DMS153 (cell line): ENCODE results near the gene MAN1C1.

ENCODE experiments used
- DNase-seq: peaks from one replicate; lab custom pipeline; 2025; lab: John Stamatoyannopoulos, UW

Gene MAN1C1

DNA sequence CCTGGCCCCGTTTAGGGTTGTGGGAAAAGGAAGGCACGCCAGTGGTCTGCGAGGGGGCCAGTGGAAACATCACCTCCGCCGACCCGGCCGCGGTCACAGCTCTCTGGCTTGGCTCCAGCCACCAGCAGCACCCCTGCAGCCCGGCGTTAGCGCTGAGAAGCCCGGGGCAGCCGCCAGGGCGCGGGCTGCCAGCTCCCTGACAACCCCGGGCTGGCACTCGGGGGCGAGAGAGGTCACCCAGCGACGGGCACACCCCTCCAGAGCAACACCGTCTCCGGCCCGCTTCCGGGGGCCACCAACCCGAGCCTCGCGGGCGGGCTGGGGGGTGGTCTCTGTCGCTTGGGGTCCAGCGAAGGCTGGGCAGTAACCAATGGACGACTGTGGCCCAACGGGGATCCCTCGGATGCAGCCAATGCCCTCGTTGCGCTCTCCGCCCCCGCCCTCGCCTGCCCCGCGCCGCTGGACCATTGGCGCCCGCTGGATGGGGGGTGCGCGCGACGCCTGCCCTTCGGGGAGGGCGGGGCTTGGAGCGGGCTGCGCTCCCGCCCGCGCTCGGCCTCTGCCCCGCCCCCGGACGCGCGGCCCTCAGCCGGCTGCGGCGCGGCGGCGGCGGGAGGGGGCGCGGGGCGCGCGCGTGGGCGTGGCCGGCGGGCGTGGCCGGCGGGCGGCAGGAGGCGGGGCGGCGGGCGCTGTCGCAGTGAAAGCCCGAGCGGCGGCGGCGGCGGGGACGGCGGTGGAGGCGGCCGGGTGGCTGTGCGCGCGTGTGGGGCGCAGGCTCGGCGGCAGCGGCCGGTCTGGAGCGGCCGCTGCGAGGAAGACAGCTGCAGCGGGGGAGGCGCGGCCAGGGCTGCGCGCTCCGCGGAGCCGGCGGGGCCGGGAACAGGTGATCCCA, at the start of gene MAN1C1:
MAN1C1 (plus strand) TSS at position 697 of the 892 bp plus-strand sequence. CDS start 1,007 bp downstream, outside the sequence.
- peak; percentile 90 for DNase-seq

DNA sequence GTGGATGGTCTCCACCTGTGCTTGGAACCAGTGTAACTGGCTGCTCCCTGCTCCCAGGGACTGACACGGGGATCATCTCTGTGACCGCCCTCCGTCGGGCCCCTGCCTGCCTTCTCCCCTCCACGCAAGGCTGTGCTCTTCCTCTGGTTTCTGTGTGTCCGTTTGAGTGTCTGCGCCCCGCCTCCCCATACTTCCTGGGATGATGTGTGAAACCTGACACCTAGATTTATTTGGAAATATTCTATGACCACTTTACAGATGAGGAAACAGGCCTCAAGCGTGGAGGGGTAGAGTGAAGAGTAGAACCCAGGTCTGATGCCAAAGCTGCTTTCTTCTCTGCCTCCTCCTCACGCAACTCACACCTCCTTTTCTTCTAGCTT, 48.9 kb upstream of the MAN1C1 start:
- no peak for DNase-seq

DNA sequence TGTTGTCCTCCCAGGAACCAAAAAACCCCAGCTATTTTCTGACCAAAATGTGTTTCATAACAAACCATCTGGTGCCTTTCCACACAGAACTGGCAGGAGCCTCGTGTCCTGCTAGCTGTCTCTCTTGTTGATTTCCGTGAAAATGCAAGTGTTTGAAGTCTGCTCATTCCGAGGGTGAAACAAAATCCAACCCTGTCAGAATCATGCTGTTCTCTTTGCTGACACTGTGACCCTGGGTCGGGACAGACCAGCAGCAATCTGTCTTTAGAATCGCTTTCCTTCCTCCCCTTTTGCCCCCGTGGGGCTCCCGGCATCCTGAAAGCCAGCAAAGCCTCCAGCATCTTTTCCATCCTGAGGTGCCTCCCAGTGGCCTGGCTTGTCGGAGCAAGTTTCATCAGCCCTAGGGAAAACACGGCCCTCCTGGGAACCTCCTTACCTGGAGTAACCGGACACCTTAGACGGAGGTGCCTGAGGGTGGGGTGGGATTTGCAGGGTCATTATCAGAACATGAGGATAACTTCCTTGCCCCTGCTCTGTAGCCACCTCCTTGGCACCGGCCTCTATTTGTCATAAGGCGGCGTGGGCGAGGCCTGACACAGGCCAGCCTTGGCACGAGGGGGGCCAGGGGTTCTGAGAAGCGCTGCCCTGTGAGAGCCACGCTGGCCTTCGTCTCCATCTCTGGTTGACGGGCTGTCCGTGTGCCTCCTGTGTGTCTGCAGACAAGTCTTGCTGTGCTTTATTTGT, 48.3 kb upstream of the MAN1C1 start:
- DNase-seq = peak; percentile 54

DNA sequence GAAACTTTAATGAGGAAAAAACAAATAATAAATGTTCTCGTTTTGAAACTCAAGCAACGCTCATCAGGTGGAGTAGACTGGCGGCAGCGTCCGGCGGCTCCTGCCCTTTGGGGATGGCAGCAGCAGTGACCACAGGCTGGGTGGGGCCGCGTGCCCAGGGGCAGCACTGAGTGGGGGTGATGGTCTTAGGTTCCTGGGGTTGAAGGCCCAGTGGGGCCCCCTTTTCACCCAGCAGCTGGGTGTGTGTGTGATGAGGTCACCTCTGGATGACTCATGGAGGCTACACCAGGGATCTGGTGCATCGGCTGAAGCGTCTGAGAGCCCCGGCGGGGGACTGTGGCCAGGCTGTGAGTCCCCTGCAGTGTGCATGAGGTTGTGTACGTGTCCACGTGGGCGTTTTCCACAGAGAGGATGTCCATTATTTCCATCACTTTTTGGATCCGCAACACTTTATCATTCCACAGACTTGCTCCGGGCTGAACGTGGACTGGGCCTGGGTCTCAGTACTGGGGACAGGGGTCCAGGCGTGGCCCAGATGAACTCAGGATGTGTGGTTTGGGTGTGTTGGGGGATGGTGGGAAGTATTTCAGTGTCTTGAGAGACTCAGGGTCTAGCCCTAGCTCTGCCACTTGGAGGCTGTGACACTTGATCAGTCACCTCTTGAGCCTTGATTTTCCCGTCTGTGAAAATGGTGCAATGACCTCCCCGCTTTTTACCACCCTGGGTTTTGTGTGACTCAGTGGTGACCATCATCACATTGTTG, 47.6 kb upstream of the MAN1C1 start:
- no peak for DNase-seq

DNA sequence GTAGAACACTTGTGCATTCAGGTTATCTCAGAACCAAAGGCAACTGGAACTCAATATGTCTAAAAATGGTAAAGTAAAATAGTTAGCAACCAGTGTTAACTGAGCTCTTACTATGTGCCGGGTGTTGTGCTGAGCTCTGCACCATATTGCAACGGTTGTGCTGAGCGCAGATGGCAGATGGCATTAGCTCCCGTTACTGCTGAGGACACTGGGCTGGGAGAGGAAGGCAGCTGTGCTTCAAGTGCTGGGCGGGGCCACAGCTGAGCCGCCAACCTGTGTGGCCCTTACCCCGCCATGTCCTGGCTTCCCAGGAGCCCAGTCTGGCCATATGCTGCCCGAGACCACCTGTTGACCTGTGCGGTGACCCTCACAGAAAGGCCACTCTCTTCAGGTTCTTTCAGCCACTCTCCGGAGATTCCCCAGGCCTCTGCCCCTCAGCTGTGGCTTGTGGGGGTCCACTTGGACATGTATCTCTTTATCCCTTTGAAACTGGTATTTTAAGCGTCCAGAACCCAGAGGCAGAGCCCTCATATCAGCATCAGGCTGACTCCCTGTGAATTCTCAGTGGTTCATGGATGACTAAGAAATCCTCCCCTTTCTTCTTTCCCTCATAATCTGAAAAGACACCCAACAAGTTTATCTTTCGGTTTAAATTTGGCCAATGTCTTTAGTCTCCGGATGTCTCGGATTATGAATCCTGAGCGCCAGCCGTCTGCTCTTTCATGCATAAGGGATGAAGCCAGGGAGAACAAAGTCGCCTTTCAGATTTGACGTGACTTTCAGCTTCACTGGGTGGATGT, 46.8 kb upstream of the MAN1C1 start:
- DNase-seq = no peak

DNA sequence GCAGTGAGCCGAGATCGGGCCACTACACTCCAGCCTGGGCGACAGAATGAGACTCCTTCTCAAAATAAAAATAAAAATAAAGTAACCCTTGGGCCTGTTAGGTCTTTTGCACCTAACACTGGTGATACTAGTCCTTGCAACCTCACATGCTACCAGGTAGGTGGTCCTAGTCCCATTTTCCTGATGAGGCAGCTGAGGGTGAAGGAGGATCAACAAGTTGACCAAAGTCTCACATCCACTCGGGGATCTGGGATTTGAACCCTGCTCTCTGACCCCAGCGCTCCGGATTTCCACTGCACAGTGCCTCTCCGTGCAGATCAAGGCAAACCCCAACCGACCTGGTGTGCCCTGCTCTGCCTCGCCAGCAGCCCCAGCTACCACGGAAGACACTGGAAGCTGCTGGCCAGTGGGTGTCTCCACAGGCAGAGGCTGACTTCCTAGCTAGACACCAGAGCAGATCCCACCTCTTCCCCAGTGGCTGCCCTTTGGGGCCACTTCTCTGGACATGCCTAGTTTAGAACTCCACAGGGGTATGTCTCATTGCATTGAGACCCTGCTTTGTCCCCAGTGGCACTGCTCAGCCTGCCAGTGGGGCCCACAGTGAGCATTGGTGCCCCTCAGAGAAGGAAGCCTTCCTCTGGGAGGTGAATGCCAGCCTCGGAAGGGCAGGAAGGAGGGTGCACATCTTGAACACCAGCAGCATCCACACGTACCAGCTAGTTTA, 45.6 kb upstream of the MAN1C1 start:
- DNase-seq = no peak

DNA sequence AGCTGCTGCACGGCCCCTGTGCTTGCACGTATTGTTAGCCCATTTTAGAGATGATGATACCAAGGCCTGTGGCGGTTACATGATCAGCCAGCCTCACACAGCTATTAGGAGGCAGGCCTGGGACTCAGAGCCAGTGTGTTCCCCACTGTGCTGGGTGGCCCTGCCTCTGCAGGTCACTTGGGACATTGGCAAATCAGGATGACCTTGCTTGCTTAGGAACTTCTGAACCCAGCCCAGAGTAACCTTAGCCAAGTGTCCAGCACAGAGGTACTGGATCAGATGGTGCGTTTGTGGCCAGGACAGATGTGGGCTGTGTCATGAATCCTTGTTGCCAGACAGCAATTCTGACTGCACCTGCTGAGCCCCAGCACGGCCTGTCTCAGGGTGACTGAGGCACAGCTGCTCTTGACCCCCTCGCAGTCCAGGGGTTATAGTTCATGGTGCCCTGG, 45.0 kb upstream of the MAN1C1 start:
- no peak for DNase-seq

DNA sequence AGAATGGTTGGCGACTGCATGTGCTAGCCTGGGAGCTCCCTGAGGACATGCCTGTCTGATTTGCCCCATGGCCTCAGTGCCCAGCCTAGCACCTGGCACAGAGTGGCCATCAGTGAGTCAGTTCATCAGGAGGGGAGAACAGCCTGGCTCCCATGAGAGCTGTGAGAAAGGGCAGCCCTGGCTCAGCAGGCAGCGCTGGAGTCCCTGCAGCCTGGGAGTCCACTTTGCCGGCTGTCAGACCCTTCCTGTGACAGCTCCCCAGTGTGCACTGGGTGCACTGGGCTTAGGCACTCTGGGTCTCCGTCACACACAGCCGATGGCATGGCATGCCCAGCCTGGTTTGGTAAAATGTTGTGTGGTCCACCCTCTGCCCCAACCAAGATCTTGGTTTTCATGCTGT, 44.5 kb upstream of the MAN1C1 start:
- no peak for DNase-seq

DNA sequence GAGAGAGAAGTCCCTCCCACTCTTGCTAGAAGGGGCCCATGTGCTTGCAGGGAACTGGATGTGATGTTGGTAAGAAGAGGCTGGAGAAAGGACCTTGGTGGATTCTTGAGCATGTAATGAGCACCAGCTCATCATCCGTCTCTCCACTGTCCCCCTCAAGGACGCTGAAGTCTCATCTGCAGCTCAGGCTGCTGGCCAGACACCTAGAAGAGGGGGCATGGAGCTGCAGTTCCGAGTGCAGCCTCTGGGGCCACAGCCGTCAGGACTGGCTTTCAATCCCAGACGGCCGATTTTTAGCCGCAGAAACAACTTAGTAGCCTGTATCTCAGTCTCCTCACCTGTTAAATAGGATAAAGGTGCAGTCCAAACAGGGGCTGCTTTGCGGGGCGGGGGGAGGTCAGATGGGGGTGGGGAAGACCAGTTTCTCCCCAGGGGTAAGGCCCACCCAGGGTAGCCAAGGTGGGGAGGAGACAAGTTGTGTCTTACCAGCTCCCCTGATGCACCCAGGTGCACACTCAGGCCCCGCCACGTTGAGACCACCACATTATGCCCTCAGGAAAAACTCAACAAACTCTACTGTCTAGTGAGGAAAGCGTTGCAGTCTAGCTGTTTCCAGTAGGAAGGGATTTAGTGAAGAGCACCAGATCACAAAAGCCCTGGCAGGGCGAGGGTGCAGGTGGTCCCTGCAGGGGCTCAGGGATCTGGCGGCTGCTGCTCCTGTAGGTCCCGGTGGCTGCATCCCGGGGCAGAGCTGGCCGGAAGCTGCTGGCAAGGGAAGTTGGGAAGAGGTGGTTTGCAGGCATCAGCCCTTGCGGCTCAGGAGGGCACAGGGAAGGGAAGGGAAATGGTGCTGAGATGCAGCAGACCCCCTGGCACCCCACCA, 43.6 kb upstream of the MAN1C1 start:
- peak; percentile 37 for DNase-seq

DNA sequence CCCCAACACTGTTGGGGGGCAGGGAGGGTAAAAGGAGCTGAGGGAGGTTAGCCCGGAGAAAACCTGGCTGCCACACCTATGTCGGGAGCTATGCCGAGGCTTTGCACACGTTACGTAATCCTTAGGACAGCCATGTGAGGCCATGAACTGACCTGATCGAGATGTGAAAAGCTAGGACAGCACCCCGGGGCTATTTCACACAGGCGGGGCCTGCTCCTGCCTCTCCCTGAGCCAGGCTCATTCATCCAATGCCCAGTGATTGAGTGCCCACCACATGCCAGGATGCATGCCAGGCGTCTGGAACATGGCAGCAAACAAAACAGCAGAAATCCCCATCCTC, 43.0 kb upstream of the MAN1C1 start:
- DNase-seq = peak; percentile 2

DNA sequence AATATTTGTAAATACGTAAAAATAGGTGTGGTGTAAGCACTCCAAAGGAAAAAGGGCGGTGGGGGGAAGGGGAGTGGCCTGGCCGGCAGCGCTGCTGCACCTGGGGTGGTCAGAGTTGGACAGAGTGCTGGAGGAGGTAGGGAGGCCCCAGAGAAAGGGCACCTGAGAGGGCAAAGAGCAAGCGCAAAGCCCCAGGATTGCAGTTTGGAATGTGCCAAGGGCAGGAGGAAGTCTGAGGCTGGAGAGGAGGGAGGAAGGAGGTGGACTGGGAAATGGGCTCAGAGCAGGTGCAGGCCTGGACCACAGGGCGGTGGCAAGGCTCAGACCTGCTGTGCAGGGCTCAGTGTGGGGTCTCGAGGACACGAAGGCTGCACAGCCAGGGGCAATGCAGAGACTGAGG, 42.6 kb upstream of the MAN1C1 start:
- DNase-seq = no peak

DNA sequence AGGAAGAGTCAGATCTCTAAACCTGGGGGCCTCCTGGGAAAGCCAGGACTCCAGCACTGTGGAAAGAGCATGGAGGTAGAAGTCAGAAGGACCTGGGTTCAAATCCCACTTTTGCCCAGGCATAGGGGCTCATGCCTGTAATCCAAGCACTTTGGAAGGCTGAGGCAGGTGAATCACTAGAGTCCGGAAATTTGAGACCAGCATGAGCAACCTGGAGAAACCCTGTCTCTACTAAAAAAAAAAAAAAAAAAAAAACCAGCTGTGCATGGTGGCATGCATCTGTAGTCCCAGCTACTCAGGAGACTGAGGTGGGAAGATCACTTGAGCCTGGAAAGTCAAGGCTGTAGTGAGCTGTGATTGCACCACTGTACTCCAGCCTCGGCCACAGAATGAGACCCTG, 41.4 kb upstream of the MAN1C1 start:
- no peak for DNase-seq

DNA sequence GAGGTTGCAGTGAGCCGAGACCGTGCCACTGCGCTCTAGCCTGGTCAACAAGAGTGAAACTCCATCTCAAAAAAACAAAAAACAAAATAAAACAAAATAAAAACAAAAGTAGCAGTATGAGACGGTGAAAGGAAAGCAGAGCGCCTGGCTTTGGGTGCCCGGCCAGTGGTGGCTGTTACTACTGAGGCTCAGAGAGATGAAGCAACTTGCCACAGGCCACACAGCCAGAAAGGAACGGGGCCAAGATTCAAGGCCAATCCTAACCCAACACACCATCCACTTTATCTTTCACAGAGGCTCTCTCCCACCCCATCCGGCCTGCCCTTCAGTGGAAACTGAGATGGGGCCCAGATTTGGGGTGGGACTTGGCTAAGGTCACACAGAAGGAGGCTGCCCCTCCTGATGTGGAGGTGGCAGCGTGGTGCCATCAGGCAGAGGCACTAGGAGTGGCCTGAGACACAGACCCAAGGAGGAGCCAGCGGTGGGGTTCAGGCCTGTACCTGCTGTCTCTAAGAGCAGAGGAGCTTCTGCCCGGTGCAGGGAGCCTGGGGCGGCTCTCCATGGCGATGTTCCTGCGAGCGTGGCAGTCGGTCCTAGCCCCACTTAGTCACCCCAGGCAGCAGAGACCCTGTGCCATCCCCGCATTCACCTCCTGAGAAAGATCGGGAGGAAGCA, 40.0 kb upstream of the MAN1C1 start:
- DNase-seq = no peak

DNA sequence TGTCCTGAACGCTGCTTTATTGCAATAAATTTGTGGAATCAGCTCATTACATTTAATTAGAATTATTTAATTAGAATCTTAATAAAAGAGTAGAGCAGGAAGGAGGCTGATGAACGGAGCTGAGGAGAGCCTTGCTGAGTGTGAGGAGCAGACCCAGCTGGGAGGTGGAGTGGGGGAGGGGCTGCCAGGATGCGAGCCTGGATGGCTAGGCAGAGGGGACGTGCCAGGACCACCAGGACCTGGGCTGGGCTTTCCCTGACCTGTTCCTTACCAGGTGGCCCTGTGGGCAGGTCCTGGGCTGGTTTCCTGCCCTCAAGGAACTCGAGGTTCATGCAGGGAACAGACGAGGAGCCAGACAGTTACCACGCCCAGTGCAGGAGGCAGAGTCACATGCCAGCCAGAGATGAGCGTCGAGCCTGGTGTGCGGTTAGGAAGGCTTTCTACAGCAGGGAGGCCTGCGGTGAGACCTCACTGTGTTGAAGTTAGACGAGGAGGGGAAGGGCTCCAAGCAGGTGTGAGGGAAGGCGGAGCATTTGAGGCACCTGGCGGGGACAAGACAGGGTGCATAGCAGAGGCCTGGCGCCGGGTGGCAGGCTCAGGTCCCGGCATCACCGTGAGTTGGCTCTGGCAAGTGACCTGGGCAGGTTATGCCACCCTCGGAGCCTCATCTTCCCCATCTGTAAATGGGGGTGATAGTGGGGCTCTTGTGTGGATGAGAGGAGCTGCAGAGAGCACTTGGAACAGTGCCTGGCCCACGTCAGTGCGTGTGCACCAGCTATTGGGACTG, 39.3 kb upstream of the MAN1C1 start:
- DNase-seq = no peak

DNA sequence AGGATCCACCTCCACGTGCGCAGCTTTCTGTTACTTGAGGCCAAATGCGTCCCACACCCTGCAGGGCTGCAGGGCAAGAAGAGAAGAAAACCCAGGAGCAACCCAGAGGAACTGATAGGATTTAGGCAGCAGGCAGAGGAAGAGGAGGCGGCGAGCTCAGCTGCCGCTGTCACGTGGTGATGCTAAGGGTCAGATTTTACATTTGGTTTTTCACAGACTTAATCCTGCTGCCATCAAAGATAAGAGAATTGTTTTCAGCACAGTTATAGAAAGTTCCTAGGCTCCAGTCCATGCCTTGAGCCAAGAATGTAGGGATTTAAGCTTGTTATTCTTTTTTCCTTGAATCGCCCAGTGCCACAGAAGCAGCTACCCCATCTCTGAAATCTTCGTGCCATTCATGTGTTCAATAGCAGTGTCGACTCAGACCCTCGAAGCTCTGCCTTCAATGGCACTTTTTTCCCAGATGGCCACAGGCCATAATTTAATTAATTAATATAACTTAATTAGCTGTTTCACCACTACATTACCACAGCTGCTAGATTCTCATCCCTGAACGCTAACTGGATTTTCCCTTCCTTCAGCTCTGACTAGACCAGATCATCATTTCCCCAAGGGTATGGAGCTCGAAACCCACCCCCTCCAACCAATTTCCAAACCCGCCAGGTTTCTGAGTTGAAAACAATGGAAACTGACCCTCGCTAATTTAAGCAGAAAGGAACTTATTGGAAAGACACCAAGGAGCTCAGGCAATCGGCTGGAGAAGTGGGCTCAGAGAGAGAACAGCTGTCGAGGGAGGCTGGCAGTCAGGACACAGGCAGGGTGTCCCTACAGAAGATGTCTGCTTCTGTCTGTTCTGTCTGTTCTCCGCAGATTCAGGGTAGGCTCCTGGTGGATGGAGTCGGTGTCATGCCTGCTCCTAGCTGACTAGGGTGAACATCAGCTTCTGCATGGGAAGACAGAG, 37.0 kb upstream of the MAN1C1 start:
- no peak for DNase-seq

DNA sequence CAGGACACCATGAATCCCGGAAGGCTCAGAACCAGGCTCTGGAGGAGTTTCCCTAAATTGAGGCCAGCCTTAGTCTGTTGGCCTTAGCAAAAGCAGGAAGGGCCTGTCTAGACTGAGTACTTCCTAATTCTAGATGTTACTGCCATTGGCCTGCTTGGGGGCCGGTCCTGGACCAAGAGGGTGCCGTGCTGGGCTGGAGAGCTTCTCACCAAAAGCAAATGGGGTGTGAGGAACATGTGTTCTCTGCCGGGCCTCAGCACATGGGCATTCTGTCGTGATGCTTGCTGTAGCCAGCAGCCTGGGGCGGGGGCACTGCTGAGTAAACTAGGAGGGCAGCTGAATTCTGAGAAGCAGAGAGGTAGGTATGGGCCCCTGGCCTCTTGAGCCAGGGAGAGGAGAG, 35.7 kb upstream of the MAN1C1 start:
- no peak for DNase-seq

DNA sequence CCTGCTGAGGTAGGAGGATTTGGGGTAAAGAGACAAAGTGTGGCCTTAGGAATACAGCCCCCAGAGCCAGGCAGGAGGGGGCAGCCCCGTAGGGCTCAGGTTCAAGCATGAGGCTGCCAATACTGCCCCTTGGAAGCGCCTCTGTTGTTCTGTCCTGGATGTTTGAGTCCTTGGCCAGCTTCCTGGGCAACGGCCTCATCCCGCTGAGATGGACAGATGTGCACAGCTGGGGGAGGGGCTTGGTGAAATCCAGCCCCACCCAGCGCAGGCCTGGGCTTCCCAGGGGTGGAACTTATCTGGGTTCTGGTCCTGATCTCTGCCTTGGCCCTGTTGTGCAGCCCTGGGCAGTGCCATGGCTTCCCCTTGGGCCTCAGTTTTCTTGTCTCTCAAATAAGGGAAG, 34.8 kb upstream of the MAN1C1 start:
- no peak for DNase-seq
